ENCODE results near the gene SH3PXD2A. TPM values are rescaled to one million over a fixed set of nuclear protein-coding genes. Genes with fewer than 3 reads are reported as not detected.
"Not testable (repeated sequence)": the region's sequence is repeated elsewhere in the genome, so short reads cannot be mapped to it uniquely, and the experiment has no call there.

The SH3PXD2A gene
- total RNA-seq, 2 experiments from 2014 or later: 14.8 to 16.0 TPM

- no peak overlapping the region for H3K27ac Mint-ChIP-seq
- peaks cover 6% of the 10 kb centered on the region for H3K4me1 Mint-ChIP-seq
- H3K36me3 Mint-ChIP-seq: peaks cover 4% of the 10 kb centered on the region
- DNase-seq (no peak), ATAC-seq (ENCODE audit: low read depth) (no peak)
- no peaks in the 10 kb centered on the region for H3K9me3 Mint-ChIP-seq
- H3K27me3 Mint-ChIP-seq: no peaks in the 10 kb centered on the region
- POLR2A ChIA-PET: no interaction called here
- no peak overlapping the region for H3K4me3 Mint-ChIP-seq
Measured at GRCh38 chr10:103648251-103648635, 207.1 kb downstream of the SH3PXD2A start.

GRCh38 chr10:103646304-103646703, 209.1 kb downstream of the SH3PXD2A start:
- POLR2A ChIA-PET: no interaction called here
- Mint-ChIP-seq H3K4me3 (no peak overlapping the region), H3K27me3 (no peaks in the 10 kb centered on the region), H3K4me1 (peaks cover 2% of the 10 kb centered on the region), H3K36me3 (peaks cover 4% of the 10 kb centered on the region), H3K27ac (no peak overlapping the region), H3K9me3 (no peaks in the 10 kb centered on the region)
- no peak for ATAC-seq (ENCODE audit: low read depth)
- DNase-seq: no peak

GRCh38 chr10:103645141-103646054, 210.0 kb downstream of the SH3PXD2A start:
- POLR2A ChIA-PET: no interaction called here
- H3K36me3 Mint-ChIP-seq: peaks cover 4% of the 10 kb centered on the region
- H3K9me3 Mint-ChIP-seq: no peaks in the 10 kb centered on the region
- ATAC-seq (ENCODE audit: low read depth) (no peak), DNase-seq (no peak)
- no peaks in the 10 kb centered on the region for H3K27me3 Mint-ChIP-seq
- H3K4me3 Mint-ChIP-seq: no peak overlapping the region
- H3K4me1 Mint-ChIP-seq: no peaks in the 10 kb centered on the region
- no peak overlapping the region for H3K27ac Mint-ChIP-seq

GRCh38 chr10:103643381-103643780, 212.0 kb downstream of the SH3PXD2A start:
- Mint-ChIP-seq H3K4me1 (no peaks in the 10 kb centered on the region), H3K27me3 (no peaks in the 10 kb centered on the region), H3K9me3 (no peaks in the 10 kb centered on the region), H3K36me3 (peaks cover 4% of the 10 kb centered on the region), H3K4me3 (no peak overlapping the region), H3K27ac (no peak overlapping the region)
- DNase-seq (no peak), ATAC-seq (ENCODE audit: low read depth) (no peak)
- POLR2A ChIA-PET: no interaction called here

- Mint-ChIP-seq H3K9me3 (no peaks in the 10 kb centered on the region), H3K27ac (no peak overlapping the region), H3K27me3 (no peaks in the 10 kb centered on the region), H3K4me1 (no peaks in the 10 kb centered on the region), H3K36me3 (peaks cover 4% of the 10 kb centered on the region), H3K4me3 (no peak overlapping the region)
- DNase-seq (no peak), ATAC-seq (ENCODE audit: low read depth) (no peak)
- POLR2A ChIA-PET: no interaction called here
Measured at GRCh38 chr10:103641326-103641725, 214.1 kb downstream of the SH3PXD2A start.

- Mint-ChIP-seq H3K27ac (no peak overlapping the region), H3K36me3 (peaks cover 4% of the 10 kb centered on the region), H3K4me1 (no peaks in the 10 kb centered on the region), H3K27me3 (no peaks in the 10 kb centered on the region), H3K4me3 (no peak overlapping the region), H3K9me3 (no peaks in the 10 kb centered on the region)
- ATAC-seq (ENCODE audit: low read depth) (no peak), DNase-seq (no peak)
- POLR2A ChIA-PET: no interaction called here
Measured at GRCh38 chr10:103640436-103641181, 214.8 kb downstream of the SH3PXD2A start.

GRCh38 chr10:103638948-103639347, 216.4 kb downstream of the SH3PXD2A start:
- POLR2A ChIA-PET: no interaction called here
- no peaks in the 10 kb centered on the region for H3K27me3 Mint-ChIP-seq
- no peak overlapping the region for H3K4me3 Mint-ChIP-seq
- H3K9me3 Mint-ChIP-seq: no peaks in the 10 kb centered on the region
- no peaks in the 10 kb centered on the region for H3K4me1 Mint-ChIP-seq
- DNase-seq: no peak
- H3K36me3 Mint-ChIP-seq: no peaks in the 10 kb centered on the region
- no peak for ATAC-seq (ENCODE audit: low read depth)
- H3K27ac Mint-ChIP-seq: no peak overlapping the region

GRCh38 chr10:103637927-103638557, 217.3 kb downstream of the SH3PXD2A start:
- no peak overlapping the region for H3K4me3 Mint-ChIP-seq
- DNase-seq: no peak
- ATAC-seq (ENCODE audit: low read depth): no peak
- no peak overlapping the region for H3K27ac Mint-ChIP-seq
- POLR2A ChIA-PET: no interaction called here
- H3K9me3 Mint-ChIP-seq: no peaks in the 10 kb centered on the region
- H3K36me3 Mint-ChIP-seq: no peaks in the 10 kb centered on the region
- no peaks in the 10 kb centered on the region for H3K4me1 Mint-ChIP-seq
- no peaks in the 10 kb centered on the region for H3K27me3 Mint-ChIP-seq

GRCh38 chr10:103637011-103637410, 218.4 kb downstream of the SH3PXD2A start:
- Mint-ChIP-seq H3K27me3 (no peaks in the 10 kb centered on the region), H3K4me1 (peaks cover 7% of the 10 kb centered on the region), H3K27ac (no peak overlapping the region), H3K36me3 (no peaks in the 10 kb centered on the region), H3K4me3 (no peak overlapping the region), H3K9me3 (no peaks in the 10 kb centered on the region)
- no peak for DNase-seq
- no peak for ATAC-seq (ENCODE audit: low read depth)
- POLR2A ChIA-PET: no interaction called here

- POLR2A ChIA-PET: no interaction called here
- no peaks in the 10 kb centered on the region for H3K9me3 Mint-ChIP-seq
- H3K4me1 Mint-ChIP-seq: peaks cover 9% of the 10 kb centered on the region
- H3K36me3 Mint-ChIP-seq: no peaks in the 10 kb centered on the region
- ATAC-seq (ENCODE audit: low read depth) (no peak), DNase-seq (no peak)
- no peak overlapping the region for H3K4me3 Mint-ChIP-seq
- H3K27me3 Mint-ChIP-seq: no peaks in the 10 kb centered on the region
- H3K27ac Mint-ChIP-seq: no peak overlapping the region
Measured at GRCh38 chr10:103636492-103636891, 218.9 kb downstream of the SH3PXD2A start.

- Mint-ChIP-seq H3K4me1 (peaks cover 9% of the 10 kb centered on the region), H3K27ac (no peak overlapping the region)
Measured at GRCh38 chr10:103635580-103635979, 219.8 kb downstream of the SH3PXD2A start.

GRCh38 chr10:103633846-103634245, 221.5 kb downstream of the SH3PXD2A start:
- H3K9me3 Mint-ChIP-seq: no peaks in the 10 kb centered on the region
- POLR2A ChIA-PET: no interaction called here

More at GRCh38 chr10:103635580-103635979, 219.8 kb downstream of the SH3PXD2A start:
- Mint-ChIP-seq H3K36me3 (no peaks in the 10 kb centered on the region), H3K9me3 (no peaks in the 10 kb centered on the region), H3K27me3 (no peaks in the 10 kb centered on the region), H3K4me3 (no peak overlapping the region)
- no peak for ATAC-seq (ENCODE audit: low read depth)
- POLR2A ChIA-PET: no interaction called here
- DNase-seq: no peak

GRCh38 chr10:103632871-103633270, 222.5 kb downstream of the SH3PXD2A start:
- H3K9me3 Mint-ChIP-seq, H3K4me3 Mint-ChIP-seq, H3K27me3 Mint-ChIP-seq, H3K36me3 Mint-ChIP-seq, H3K27ac Mint-ChIP-seq, POLR2A ChIA-PET, DNase-seq: not testable (repeated sequence)
- H3K4me1 Mint-ChIP-seq: peaks cover 12% of the 10 kb centered on the region
- peak; percentile 46 for ATAC-seq (ENCODE audit: low read depth)

More at GRCh38 chr10:103633846-103634245, 221.5 kb downstream of the SH3PXD2A start:
- ATAC-seq (ENCODE audit: low read depth): no peak
- Mint-ChIP-seq H3K27ac (no peak overlapping the region), H3K4me3 (no peak overlapping the region), H3K27me3 (no peaks in the 10 kb centered on the region), H3K36me3 (no peaks in the 10 kb centered on the region), H3K4me1 (peaks cover 12% of the 10 kb centered on the region)
- no peak for DNase-seq

Measured in activated naive CD8-positive, alpha-beta T cell treated with anti-CD3 and anti-CD28 coated beads, Interleukin-2, amount 10 ng/mL, durations not matched to agents 7 days and 5 days (primary cell).